ENCODE measurements around the gene DHX32.

The DHX32 gene

DNA sequence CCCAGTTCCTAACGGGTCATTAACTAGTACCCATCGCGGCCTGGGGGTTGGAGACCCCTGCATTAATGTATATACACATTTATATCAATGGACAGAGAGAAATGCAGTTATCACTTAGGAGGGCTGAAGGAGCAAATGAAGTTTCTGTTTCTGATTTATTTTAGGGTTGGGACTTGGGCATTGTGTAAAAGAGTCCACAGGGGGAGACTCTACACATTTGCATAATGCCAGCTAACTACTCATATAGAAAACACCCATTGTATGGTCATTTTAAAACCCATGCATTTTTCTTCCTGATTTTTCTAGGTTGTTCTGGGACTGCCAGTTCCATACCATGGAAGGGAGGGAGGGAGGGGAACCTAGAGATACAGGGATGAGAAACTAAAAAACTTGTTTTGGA lies 34.2 kb downstream of the DHX32 start:
- DNase-seq (ENCODE audit: low read depth): no peak

GRCh38 chr10:125845617-125846016 lies 35.5 kb downstream of the DHX32 start:
- DNase-seq (ENCODE audit: low read depth): no peak

GRCh38 chr10:125844751-125845221 lies 36.3 kb downstream of the DHX32 start:
- DNase-seq (ENCODE audit: low read depth): no peak

DNA sequence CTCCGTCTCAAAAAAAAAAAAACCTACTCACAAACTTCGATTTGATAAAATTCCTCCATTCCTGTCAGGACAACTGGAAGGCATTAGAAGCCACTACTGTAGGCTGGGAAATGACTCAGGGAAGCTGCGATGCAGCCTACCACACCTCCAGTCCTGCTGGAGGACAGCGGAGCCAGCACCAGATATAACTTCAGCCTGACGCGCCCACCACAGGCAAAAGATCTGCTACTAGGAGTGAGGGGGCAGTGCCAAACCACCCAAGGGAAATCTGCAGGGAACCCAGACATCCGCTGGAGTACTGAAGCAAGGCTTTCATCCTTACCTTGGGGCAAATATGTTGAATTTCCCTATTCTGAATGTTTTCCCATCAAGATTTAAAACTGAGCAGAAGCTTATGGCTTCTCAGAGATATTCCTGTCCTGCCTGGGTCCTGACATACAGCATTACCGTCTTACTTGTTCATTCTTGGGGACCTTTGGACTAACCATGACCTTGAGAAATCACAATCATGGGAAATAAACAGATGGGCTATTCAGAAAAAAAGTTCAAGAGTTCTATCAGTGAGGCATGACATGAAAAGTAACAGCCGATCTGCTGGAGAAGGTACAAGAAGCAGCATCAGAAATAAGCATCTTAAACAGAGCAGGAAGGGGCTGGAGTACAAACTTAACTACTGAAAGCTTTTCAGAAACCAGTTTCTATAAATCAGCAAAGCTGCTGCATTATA lies 37.3 kb downstream of the DHX32 start:
- DNase-seq (ENCODE audit: low read depth): no peak

GRCh38 chr10:125840955-125841354 lies 40.1 kb downstream of the DHX32 start:
- no peak for DNase-seq (ENCODE audit: low read depth)

DNA sequence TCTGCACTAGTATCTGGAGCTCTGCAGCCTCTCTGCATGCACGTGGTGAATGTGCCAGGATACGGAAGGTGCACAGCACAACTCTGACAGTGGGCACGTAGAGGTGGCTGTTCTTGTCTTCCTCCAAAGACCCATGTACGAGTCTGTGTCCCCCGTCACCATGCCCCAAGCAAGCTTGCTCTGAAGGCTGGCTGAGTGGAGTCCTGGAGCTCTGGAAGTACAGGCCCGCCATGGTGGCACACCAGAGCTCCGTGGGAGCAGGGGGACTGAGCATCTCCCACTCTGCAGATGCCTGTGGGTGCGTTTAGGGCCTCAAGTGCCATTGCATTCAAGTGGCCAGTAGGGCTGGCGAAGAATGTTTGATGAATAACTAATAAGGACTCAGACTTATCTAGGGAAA lies 40.7 kb downstream of the DHX32 start:
- no peak for DNase-seq (ENCODE audit: low read depth)

DNA sequence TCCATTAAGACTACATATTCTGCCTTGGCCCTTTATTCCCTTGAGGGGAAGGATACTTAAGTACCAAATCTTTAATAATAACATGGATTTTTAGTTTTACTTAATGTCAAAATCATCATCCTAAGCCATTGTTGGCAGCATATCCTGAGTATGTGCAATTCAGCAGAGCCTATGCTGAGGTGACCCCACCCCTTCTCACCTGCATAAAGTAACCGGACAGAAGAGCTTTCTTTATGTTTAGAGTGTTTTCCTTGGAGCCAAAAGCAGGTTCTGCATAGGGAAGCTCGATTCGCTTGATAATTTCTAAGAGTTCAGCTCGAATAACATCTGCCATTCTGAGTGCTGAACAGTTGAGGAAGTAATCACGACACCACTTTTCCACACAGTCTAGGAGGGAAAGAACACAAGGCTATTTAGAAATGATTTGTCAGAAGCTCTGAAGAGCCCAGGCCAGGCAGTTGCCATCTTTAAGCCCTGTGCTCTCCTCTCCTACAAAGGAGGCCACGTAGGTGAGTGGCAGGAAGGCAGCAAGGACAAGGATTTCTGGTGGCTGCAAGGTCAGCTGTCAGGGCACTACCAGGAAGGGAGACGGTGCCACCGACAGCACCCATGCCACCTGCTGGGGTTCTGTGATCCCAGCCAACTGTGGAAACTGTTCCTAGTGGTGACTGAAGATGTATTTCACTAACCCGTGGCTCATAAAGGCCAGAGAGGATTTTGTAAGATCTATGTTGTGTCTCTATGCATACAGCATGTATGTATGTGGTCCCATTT lies 42.1 kb downstream of the DHX32 start:
- no peak for DNase-seq (ENCODE audit: low read depth)

GRCh38 chr10:125836746-125837145 lies 44.3 kb downstream of the DHX32 start:
- DNase-seq (ENCODE audit: low read depth): no peak

DNA sequence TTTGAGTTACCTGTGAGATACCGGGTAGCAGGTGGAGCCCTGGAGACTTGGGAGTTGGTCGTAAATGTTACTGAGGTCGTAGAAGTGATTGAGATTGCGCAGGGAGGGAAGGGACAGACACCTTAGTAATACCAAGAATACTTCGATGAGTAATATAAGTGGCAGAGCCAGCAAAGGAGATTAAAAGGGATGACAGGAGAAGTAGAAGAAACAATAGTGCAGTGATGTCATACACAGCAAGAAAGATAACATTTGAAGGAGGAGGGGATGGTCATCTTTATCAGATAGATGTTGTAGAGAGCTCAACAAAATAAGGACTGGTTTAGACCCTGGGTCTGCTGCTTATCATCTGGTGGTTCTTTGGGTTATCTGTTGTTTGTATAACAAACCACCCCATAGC lies 52.8 kb downstream of the DHX32 start:
- DNase-seq (ENCODE audit: low read depth): no peak

DNA sequence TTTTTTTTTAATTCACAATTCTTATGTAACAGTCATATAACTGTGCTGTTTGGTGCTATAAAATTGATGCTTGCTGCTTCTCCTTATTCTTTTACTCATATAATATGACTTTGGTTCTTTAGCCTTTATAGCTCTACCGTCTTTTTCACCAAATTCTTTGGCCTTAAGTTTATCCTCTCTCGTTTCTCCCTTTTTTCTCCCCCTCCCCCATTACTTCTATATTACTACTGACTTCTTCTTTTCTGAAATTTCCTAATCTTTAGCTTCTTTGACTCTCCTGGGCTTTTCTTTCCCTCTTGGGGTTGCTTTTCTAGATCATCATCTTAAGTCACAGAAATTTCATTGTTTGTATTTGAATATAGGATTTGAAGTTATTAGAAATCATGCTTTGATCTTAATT lies 54.0 kb downstream of the DHX32 start:
- no peak for DNase-seq (ENCODE audit: low read depth)

- no peak for DNase-seq (ENCODE audit: low read depth)
These were observed 56.4 kb downstream of the DHX32 start for GRCh38 chr10:125824736-125825135.

GRCh38 chr10:125823663-125824251 lies 57.3 kb downstream of the DHX32 start:
- DNase-seq (ENCODE audit: low read depth): no peak

DNA sequence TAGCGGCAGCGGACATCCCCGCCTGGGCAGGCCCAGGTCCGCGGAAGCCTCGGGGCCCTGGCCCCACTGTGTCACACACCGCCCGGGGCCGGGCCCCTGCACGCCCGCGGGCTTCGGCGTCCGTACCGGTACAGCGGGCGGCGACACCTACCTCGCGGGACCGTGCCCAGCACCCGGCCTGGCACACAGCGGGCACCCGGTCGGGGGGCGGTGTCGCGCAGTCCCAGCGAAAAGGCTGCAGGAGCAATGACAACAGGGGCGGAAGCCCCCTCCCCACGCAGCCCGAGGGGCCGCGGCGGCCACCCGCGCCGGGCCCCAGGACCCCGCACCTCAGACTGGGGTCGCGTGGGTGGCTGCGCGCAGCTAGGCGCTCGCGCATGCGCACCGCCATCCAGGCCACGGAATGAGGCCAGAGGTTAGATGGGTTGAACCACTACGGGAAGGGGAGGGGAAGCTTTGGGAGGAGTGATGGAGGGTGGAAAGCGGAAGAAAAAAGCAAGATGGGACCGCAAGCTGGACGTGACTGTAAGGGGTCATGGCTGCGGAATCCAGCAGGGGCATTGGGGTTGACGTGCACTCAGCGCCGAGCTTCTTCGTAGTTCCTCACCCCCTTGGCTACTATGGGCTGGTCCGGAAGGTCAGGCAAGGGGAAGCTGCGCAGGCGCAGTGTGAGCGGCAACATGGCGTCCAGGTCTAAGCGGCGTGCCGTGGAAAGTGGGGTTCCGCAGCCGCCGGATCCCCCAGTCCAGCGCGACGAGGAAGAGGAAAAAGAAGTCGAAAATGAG lies 58.0 kb downstream of the DHX32 start, which contains the start of the genes BCCIP and UROS:
Gene BCCIP, plus strand, starts transcription at position 669 of the 785 bp plus-strand sequence. Its CDS starts 12 bp downstream, at position 681.
Gene UROS, minus strand, starts transcription at position 381 of the 785 bp plus-strand sequence. CDS start 6,759 bp downstream, outside the sequence.
- peak; percentile 86 for DNase-seq (ENCODE audit: low read depth)

DNA sequence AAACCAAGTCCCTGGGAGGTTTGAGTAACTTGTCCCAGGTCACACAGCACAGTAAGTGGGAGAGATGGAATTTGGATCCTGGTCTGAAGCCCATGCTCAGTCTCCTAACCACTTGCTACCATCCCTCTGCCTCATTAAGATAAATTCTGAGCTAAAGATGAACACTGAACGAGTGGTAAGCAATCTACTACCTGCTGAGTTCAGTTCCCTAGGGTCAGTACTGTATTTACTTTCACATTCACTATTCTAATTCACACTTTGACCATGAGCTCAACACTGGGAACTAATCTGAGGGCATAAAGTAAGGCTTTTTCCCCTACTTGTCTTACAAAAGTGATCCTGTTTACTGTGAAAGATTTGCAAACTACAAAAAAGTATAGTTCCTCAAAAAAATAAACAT lies 60.4 kb downstream of the DHX32 start:
- no peak for DNase-seq (ENCODE audit: low read depth)

- DNase-seq (ENCODE audit: low read depth): no peak
These were observed 63.6 kb downstream of the DHX32 start for GRCh38 chr10:125817337-125817946.

GRCh38 chr10:125816548-125816947 lies 64.5 kb downstream of the DHX32 start:
- no peak for DNase-seq (ENCODE audit: low read depth)

DNA sequence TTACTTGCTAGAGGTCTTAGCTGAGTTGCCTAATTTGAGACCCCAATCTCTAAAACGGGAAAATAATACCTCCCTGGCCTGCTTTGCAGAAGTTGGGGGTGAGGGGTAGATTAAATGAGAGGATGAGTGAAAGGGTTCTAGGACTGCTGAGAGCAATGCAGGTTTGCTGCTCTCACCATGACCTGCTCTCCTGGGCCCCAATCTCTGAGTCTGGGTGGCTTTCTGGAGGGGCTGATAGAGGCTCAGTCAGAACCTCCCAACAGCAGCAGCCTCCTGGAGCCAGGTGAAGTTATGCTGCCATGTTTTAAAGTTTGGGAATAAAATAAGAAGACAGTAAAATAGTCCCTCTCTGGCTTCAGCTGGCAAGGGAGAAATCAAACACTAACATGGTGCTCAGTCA lies 65.3 kb downstream of the DHX32 start:
- no peak for DNase-seq (ENCODE audit: low read depth)

DNA sequence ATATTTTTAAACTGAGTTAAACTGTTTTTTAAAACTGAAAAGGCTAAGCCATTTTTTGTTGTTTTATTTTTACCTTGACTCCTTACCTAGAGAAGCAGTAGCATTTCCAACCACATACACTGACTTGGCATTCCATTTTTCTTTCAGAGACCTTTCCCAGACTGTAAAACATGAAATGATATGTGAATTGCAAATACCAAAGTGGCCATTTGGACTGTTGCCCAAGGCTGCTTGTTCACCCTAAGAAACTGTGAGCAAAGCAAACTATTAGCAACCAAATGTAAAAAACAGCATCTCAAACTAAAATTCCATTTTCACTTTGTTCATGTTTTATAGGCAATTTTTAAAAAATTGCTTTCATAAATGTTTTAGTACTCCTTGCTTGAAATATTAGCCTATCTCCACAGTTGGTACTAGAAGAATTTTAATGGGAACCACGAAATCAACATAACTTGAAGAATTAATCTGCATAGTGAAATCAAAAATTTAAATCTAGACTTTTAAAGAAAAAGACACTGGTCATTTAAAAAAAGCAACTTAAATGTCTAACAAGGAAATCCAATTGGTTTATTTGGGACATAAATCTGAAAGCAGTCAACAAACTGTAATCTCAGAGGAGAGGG lies 68.9 kb downstream of the DHX32 start:
- no peak for DNase-seq (ENCODE audit: low read depth)

- no peak for DNase-seq (ENCODE audit: low read depth)
These were observed 69.8 kb downstream of the DHX32 start for GRCh38 chr10:125811251-125811650.

- no peak for DNase-seq (ENCODE audit: low read depth)
These were observed 73.0 kb downstream of the DHX32 start for GRCh38 chr10:125808047-125808446.

DNA sequence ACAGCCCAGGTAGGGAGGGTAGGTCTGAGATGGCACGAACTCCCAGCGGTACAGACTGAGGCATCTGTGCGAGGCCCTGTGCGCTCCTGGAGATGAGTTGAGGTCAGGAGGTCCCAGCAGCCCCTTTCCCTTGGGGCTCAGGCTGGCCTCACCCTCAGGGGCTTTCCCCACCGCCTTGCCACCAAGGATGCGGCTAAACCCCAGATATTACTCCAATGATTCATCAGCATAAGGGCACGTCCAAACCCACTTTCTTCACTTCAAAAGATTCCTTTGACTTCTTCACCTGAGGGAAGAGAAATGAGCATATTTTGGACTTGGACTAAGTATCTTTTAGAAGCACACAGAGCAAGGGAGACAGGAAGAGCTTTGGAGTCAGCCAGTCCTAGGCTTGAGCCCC lies 78.4 kb downstream of the DHX32 start:
- no peak for DNase-seq (ENCODE audit: low read depth)

Data from stimulated activated CD4-positive, alpha-beta T cell treated with anti-CD3 and anti-CD28 coated beads, Interleukin-2, amount 100 ng/mL, for 4 hours (primary cell).